Caki2 (cell line): ENCODE results near the gene AIRE. TPM values are rescaled to one million over a fixed set of nuclear protein-coding genes. Genes with fewer than 3 reads are reported as not detected.

Experiments used
- DNase-seq: peaks from one replicate; pipeline ENCODE4 v3.0.0-alpha.2; 2015; ENCODE audit warnings: low read depth
- in situ Hi-C: cut with HindIII; loops from 2 replicates; pipeline ENCODE4 v1.10.0; 2016; ENCODE audit warnings: low sequenced_read_pairs, low pct_unique_long_range_greater_than_20kb, mixed read lengths
- total RNA-seq: library from RNA; depleted of rRNA; stranded (reverse); fragments of >200 nt; shearing (Covaris generic); gene quantifications from 2 replicates; pipeline ENCODE4 v1.2.3, GENCODE V29; 2014; ENCODE audit warnings: low replicate concordance

The AIRE gene
- total RNA-seq, 1 experiment from 2014 or later, result not detected

DNA sequence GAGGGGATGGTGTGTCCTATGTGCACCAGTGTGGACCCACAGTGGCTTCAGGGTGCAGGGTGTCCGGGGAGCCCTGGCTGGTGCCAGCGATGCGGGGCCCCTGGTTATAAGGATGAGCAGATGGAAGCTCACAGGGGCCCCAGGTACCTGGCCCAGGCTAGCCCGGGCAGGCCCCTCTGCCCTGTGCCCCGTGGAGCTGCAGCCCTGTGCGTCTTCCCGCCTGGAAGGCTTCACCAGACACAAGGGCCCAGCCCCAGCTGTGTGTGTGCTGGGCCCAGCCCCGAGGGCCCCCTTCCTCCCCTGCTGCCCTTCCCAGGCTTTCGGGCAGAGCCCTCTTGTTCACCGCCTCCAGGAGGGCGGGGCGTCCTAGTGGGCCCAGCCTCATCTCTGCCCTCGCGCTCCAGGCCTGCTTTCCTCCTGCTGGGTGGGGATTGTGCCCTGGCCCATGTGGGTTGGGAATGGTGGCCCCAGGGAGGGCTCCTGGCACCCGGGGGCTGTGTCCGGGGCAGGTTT is 30.1 kb downstream of the AIRE start:
- no peak for DNase-seq
- in situ Hi-C loops, result no loop called here

- in situ Hi-C loops, result no loop called here
- DNase-seq, result no peak
These were observed 30.7 kb downstream of the AIRE start for GRCh38 chr21:44316277-44316900.

DNA sequence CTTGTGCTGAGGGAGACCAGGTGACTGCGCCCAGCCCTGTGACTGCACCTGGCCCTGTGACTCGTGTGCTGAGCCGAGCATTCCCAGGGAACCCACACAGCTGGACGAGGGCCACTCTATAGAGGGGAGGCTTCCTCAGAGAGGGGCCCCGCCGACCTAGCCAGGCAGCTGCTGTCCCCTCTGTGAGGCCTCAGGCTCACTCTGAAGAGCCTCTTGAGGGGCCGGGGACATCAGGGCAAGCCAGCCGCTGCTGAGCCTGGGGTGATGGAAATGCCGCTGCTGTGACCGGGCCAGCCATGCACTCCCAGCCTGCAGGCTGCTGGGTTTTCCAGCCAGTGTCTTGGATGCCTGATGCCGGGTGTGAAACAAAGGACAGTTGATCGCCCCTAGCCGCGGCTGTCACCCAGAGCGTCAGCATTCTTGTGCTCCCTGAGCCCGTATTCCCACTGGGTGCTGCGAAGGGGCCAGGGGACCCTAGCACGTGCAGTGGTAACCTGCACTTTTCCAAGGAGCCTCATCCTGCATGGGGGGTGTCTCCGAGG is 31.6 kb downstream of the AIRE start:
- in situ Hi-C loops, result no loop called here
- DNase-seq, result no peak

- in situ Hi-C loops, result no loop called here
- no peak for DNase-seq
These were observed 32.2 kb downstream of the AIRE start for GRCh38 chr21:44317871-44318270.

DNA sequence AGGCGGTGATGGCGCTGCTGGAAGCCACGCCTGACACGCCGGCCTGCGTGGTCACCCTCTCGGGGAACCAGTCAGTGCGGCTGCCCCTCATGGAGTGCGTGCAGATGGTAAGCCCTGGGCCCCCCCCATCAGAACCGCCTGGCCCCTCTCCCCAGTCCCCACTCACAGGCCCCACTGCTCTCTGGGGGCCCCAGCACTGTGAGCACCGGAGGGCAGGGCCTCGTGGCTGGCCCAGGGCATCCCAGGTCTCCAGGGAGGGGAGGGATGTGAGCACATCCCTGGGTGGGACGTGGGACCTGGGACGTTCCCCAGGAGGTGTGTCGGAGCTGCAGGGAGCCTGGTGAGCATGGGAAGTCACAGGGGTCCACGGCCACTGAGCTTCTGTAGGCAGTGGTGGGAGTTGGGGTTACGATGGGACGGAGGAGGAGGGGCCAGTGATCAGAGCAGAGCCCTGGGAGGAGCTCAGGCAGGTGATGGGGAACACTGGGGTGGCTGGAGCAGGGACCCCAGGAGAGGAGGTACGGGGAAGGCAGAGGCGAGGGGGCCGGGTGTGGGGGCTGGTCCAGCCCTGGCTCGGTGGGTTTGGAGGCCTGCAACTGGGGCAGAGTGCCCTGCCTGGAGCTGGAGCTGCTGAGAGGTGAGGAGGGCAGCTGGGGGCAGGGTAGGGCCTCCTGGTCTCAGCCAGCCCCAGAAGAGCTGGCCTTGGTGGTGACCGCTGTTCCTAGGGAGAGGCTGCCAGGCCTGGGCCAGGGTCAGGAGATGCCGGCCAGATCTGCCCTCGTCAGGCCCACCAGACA is 33.0 kb downstream of the AIRE start:
- no peak for DNase-seq
- in situ Hi-C loops, result no loop called here

DNA sequence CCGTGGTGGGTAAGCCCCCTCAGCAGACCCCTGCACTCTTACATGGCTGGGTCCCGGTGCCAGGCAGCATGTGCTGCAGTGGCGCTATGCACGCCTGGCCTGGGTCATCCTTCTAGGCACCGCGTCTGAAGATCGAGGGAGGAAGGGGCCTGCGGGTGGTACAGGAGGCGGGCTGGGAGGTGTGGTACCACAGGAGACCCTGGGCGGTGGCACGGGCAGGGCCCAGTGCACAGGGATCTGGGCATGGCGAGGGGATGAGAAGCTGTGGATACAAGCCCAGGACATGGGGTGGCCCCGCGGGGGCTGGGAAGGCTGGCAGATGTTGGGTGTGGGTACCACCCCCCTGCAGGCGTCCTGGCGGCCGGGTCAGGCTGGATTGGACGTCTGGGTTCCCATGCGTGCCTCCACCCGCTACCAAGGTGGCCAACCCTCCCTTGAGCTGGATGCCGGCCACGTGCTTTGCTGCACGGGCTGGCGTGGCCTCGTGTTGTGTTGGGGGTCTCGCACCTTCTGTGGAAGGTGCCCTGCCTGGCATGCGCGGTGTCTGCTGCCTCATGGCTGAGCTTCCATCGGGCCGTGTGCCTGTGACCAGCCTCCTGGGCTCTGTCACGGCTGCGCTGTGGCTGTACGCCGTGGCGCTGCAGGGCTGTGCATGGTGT is 33.9 kb downstream of the AIRE start:
- in situ Hi-C loops, result no loop called here
- no peak for DNase-seq

DNA sequence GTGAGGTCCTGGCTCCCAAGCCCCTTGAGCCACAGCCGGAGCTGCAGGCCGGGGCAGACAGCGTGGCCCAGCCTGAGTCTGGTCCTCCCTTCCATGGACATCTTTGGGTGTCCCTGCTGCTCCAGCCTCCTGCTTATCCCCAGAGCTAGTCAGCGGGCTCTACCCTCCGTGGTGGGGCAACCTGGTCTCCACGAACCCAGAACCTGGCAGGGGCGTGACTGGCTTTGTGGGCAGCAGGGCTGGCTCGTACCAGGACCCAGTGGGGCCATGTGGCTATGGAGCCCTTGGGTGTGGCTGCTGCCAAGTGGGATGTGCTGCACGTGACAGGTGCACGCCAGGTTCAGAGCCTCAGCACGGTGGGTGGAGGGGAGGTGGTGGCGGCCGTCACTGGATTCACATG is 35.2 kb downstream of the AIRE start:
- DNase-seq, result no peak
- in situ Hi-C loops, result no loop called here

GRCh38 chr21:44321846-44322450 is 36.3 kb downstream of the AIRE start:
- DNase-seq, result no peak
- in situ Hi-C loops, result no loop called here

DNA sequence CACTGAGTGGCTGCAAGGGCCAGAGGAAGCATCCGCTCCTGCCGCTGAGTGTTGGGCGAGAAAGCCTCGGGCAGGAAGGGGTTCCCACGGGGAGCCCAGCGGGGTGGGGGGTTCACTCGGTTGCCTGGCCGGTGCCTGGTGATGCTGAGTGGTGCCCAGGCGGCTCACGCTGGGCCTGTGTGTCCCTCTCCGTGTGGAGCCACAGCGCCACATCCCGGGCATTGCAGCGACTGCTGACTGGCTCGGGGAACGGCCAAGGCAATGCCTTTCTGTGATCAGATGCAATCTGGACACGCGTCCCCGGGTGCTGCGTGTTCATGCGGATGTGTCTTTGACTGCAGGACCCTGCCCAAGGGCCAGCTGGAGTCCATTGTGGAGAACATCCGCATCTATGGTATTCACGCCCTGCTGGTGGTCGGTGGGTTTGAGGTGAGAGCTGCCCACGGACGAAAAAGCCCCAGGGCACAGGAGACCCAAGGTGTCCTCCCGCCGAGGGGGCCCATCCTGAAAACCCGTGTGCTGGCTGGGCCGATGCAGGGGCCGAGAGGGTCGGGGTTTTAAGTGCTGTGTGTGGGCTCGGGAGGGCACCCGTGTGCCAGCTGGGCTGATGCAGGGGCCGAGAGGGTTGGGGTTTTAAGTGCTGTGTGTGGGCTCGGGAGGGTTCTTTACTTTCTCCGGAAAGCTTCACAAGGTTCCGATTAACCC is 37.1 kb downstream of the AIRE start:
- in situ Hi-C loops, result no loop called here

DNA sequence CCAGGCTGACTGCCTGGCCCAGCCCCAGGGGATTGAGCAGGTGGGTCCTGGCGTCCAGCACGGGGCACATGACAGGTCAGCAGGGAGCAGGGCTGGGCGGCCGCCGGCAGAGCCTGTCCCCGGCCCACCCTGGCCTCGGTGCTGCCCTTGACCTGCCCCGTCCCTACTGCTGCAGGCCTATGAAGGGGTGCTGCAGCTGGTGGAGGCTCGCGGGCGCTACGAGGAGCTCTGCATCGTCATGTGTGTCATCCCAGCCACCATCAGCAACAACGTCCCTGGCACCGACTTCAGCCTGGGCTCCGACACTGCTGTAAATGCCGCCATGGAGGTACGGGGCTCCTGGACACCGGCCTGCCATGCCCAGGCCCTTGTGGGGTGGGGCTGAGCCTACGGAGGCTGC is 37.9 kb downstream of the AIRE start:
- in situ Hi-C loops, result no loop called here
- DNase-seq, result no peak

More for the DNA sequence above, 37.1 kb downstream of the AIRE start:
- no peak for DNase-seq

- in situ Hi-C loops, result no loop called here
These were observed 38.6 kb downstream of the AIRE start for GRCh38 chr21:44324106-44324853.

GRCh38 chr21:44324854-44325107 is 39.1 kb downstream of the AIRE start:
- in situ Hi-C loops, result no loop called here
- no peak for DNase-seq

More at GRCh38 chr21:44324106-44324853, 38.6 kb downstream of the AIRE start:
- no peak for DNase-seq

- in situ Hi-C loops, result no loop called here
- no peak for DNase-seq
These were observed 40.0 kb downstream of the AIRE start for GRCh38 chr21:44325386-44326271.

DNA sequence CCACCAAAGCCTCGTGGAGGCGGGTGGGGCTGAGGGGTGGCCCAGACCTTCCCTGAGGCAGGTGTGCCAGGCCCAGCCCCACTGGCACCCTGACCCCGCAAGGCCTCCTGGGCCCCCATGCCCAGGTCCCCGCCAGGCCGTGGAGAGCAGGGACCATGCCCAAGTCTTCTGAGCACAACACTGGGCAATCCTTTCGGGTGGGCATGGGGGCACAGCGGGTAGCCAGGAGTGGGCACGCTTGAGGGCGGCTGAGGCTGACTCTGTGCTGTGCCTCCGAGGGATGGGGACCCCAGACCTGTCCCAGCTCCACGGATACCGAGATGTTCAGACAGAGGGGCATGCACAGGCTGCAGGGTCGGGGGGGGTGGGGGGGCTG is 40.6 kb downstream of the AIRE start:
- in situ Hi-C loops, result no loop called here
- DNase-seq, result no peak

GRCh38 chr21:44326716-44327602 is 41.3 kb downstream of the AIRE start:
- in situ Hi-C loops, result no loop called here
- no peak for DNase-seq

- DNase-seq, result no peak
- in situ Hi-C loops, result no loop called here
These were observed 41.9 kb downstream of the AIRE start for GRCh38 chr21:44327603-44327974.
